Fibroblast of lung (primary cell): ENCODE measurements around the gene GON7. TPM values are rescaled to one million over a fixed set of nuclear protein-coding genes. Genes with fewer than 3 reads are reported as not detected.

Experiments
- DNase-seq, 2 donors: peaks; one replicate each; pipeline versions ENCODE4 v3.0.0 to v3.0.0-alpha.2; 2010; ENCODE audit warnings: low read depth in 2 of 2
- H2AFZ ChIP-seq: 2 replicates; pipeline ENCODE4 v1.5.1; 2012; ENCODE audit warnings: low read length, control low read depth, inconsistent platforms
- H3K27ac ChIP-seq: 2 replicates; pipeline ENCODE4 v1.5.1; 2011; ENCODE audit warnings: low read length, control low read depth; ENCODE audit not compliant: insufficient read depth
- H3K27me3 ChIP-seq: 2 replicates; pipeline ENCODE4 v1.5.1; 2011; ENCODE audit warnings: mild to moderate bottlenecking, low read length; ENCODE audit not compliant: control insufficient read depth, insufficient read depth
- H3K36me3 ChIP-seq: 2 replicates; pipeline ENCODE4 v1.5.1; 2011; ENCODE audit warnings: low read length; ENCODE audit not compliant: control insufficient read depth, insufficient read depth
- H3K4me1 ChIP-seq: 2 replicates; pipeline ENCODE4 v1.5.1; 2011; ENCODE audit warnings: low read length; ENCODE audit not compliant: control insufficient read depth, insufficient read depth; ENCODE audit errors: extremely low read depth
- H3K4me2 ChIP-seq: 2 replicates; pipeline ENCODE4 v1.5.1; 2011; ENCODE audit warnings: low read length, control low read depth; ENCODE audit not compliant: insufficient read depth; ENCODE audit errors: extremely low read depth
- H3K4me3 ChIP-seq, 4 experiments: fragments of 200-600 bp in 1 of 4; sonication (generic) in 1 of 4; replicated peaks in 1 of 4; 2 replicates each; pipeline ENCODE4 v1.5.1; 2011 to 2016; ENCODE audit warnings: low read length in 4 of 4, low read depth in 3 of 4, mild to moderate bottlenecking in 3 of 4, control low read depth in 2 of 4, inconsistent platforms in 1 of 4, mixed read lengths in 1 of 4; ENCODE audit not compliant: insufficient read depth in 1 of 4; ENCODE audit errors: control extremely low read depth in 1 of 4
- H3K79me2 ChIP-seq: 2 replicates; pipeline ENCODE4 v1.5.1; 2012; ENCODE audit warnings: mild to moderate bottlenecking, low read length, inconsistent platforms; ENCODE audit not compliant: control insufficient read depth, insufficient read depth
- H3K9ac ChIP-seq: 2 replicates; pipeline ENCODE4 v1.5.1; 2011; ENCODE audit warnings: mild to moderate bottlenecking, low read length, control low read depth; ENCODE audit not compliant: insufficient read depth
- H3K9me3 ChIP-seq: 2 replicates; pipeline ENCODE4 v1.5.1; 2012; ENCODE audit warnings: low read depth, low read length; ENCODE audit not compliant: control insufficient read depth, insufficient read depth
- H4K20me1 ChIP-seq: 2 replicates; pipeline ENCODE4 v1.5.1; 2011; ENCODE audit warnings: low read length; ENCODE audit not compliant: control insufficient read depth, insufficient read depth; ENCODE audit errors: extremely low read depth
- EZH2 ChIP-seq: IDR thresholded peaks from 2 replicates; pipeline ENCODE4 v1.5.1; 2012; ENCODE audit warnings: low read length, control low read depth, mild to moderate bottlenecking; ENCODE audit errors: missing control alignments
- polyA plus RNA-seq, 2 donors: library from polyadenylated mRNA; depleted of rRNA in 1 of 2; stranded (reverse) in 1 of 2; unstranded in 1 of 2; fragments of >200 nt; gene quantifications; 2 replicates each; pipeline ENCODE4 v1.2.1, GENCODE V29; 2011 to 2012; ENCODE audit warnings: missing spikeins in 1 of 2
- total RNA-seq: library from RNA; depleted of rRNA; stranded (reverse); fragments of >200 nt; gene quantifications from 2 replicates; pipeline ENCODE4 v1.2.1, GENCODE V29; 2014
- TF ChIP-seq, protein P1 (sequence below), 2 donors: IDR thresholded peaks in 1 of 2; conservative IDR thresholded peaks in 1 of 2; 1 replicate in 1 of 2; 2 replicates in 1 of 2; pipeline ENCODE4 v1.5.1; 2011 to 2012; ENCODE audit warnings: low read length in 2 of 2, control low read depth in 1 of 2, inconsistent platforms in 1 of 2, low read depth in 1 of 2, mild to moderate bottlenecking in 1 of 2

The GON7 gene
- total and polyA plus RNA-seq, 2 donors (not counting 1 experiment from before 2014, with no cell fraction given), result 13.1 to 17.2 TPM

DNA sequence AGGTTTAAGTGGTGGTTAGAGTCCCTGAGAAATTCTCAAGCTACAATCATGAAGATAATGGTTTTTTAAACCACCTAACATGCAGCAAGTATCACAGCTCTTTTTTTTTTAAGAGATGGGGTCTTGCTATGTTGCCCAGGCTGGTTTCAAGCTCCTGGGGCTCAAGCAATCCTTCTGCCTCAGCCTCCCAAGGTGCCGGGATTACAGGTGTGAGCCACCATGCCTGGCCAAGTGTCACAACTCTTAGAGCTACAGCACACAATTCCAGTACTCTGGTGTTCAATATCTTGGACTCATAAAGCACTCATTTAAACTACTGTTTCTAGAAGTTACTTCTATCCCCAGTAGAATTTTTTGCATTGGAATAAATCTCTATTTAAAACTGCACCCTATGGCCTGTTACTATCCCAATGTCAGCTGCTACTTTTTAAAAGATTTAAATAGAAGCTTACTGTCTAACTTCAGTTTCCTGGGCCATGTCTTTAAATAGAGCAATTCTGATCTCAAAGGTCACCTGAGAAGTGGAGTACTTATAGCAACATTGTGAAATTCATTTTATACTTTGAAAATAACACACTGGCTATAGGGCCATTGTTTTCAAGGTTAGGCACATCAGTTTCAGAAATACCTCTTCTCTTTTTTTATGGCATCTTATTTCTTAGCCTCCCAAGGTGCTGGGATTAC is 11.4 kb downstream of the GON7 start:
- H3K27me3 ChIP-seq, result no peaks in the 10 kb centered on the region
- H4K20me1 ChIP-seq, result no peaks in the 10 kb centered on the region
- H3K4me1 ChIP-seq, result no peaks in the 10 kb centered on the region
- H3K36me3 ChIP-seq, result no peaks in the 10 kb centered on the region
- no peaks in the 10 kb centered on the region for H3K79me2 ChIP-seq
- TF ChIP-seq, protein P1, sequence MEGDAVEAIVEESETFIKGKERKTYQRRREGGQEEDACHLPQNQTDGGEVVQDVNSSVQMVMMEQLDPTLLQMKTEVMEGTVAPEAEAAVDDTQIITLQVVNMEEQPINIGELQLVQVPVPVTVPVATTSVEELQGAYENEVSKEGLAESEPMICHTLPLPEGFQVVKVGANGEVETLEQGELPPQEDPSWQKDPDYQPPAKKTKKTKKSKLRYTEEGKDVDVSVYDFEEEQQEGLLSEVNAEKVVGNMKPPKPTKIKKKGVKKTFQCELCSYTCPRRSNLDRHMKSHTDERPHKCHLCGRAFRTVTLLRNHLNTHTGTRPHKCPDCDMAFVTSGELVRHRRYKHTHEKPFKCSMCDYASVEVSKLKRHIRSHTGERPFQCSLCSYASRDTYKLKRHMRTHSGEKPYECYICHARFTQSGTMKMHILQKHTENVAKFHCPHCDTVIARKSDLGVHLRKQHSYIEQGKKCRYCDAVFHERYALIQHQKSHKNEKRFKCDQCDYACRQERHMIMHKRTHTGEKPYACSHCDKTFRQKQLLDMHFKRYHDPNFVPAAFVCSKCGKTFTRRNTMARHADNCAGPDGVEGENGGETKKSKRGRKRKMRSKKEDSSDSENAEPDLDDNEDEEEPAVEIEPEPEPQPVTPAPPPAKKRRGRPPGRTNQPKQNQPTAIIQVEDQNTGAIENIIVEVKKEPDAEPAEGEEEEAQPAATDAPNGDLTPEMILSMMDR (conservative IDR thresholded peaks at IDR 0.05 in 1 of 2, IDR thresholded peaks at IDR 0.05 in 1 of 2; ENCODE audit: low read depth in 1 of 2, low read length in 2 of 2), result no peak
- no peak for TF ChIP-seq EZH2
- H3K27ac ChIP-seq, result no peak overlapping the region
- no peak overlapping the region for H3K4me2 ChIP-seq
- H3K9ac ChIP-seq, result no peak overlapping the region
- DNase-seq, result no peak
- no peaks in the 10 kb centered on the region for H3K9me3 ChIP-seq
- H3K4me3 ChIP-seq, result no peak overlapping the region
- no peak overlapping the region for H2AFZ ChIP-seq

DNA sequence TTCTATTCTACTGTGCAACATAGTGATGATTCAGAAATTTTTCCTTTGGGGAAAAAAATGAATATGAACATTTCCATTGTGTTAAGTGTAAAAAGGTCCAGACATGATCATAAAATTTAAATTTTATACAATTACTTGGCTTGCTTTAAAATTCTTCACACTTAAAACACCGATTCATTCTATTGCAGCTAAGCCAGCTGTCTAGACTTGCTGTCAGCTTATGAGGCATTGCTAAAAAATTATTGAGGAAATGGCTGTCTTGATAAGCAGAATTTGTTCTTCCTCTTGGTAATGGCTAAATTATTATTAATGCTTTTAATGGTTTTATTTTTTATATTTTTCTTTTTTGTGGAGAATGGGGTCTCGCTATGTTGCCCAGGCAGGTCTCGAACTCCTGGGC is 19.9 kb downstream of the GON7 start:
- no peaks in the 10 kb centered on the region for H3K4me1 ChIP-seq
- H3K4me2 ChIP-seq, result no peak overlapping the region

DNA sequence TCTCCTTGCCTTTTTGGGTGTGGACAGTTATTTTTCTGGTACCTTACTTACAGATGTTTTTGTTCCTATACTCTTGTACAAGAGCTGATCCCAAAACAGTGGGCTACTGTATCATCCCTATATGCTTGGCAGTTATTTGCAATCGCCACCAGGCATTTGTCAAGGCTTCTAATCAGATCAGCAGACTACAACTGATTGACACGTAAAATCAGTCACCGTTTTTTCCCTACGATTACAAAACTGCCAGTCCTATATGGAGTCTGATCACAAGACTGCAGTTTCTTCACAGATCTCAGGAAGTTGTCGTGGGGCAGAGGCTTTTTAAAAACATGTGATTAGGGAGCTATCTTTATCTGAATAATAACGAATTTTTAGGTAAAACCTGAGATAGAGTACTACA is 20.4 kb downstream of the GON7 start:
- Histone ChIP-seq H3K9ac (peak overlapping the region; percentile 16), H3K4me3 (no peak overlapping the region), H4K20me1 (no peaks in the 10 kb centered on the region), H3K9me3 (no peaks in the 10 kb centered on the region), H3K4me2 (no peak overlapping the region), H3K79me2 (peaks cover 10% of the 10 kb centered on the region), H3K27me3 (no peaks in the 10 kb centered on the region), H3K27ac (no peak overlapping the region), H3K36me3 (no peaks in the 10 kb centered on the region), H3K4me1 (no peaks in the 10 kb centered on the region), H2AFZ (no peak overlapping the region)
- TF ChIP-seq EZH2, result no peak
- TF ChIP-seq, protein P1 (conservative IDR thresholded peaks at IDR 0.05 in 1 of 2, IDR thresholded peaks at IDR 0.05 in 1 of 2; ENCODE audit: low read depth in 1 of 2, low read length in 2 of 2), result no peak
- no peak for DNase-seq

More for the DNA sequence above, 19.9 kb downstream of the GON7 start:
- Histone ChIP-seq H3K9ac (no peak overlapping the region), H3K36me3 (no peaks in the 10 kb centered on the region), H3K27me3 (no peaks in the 10 kb centered on the region), H4K20me1 (no peaks in the 10 kb centered on the region), H3K79me2 (peaks cover 10% of the 10 kb centered on the region), H3K4me3 (no peak overlapping the region), H2AFZ (no peak overlapping the region), H3K27ac (no peak overlapping the region), H3K9me3 (no peaks in the 10 kb centered on the region)
- no peak for DNase-seq
- TF ChIP-seq, protein P1 (conservative IDR thresholded peaks at IDR 0.05 in 1 of 2, IDR thresholded peaks at IDR 0.05 in 1 of 2; ENCODE audit: low read depth in 1 of 2, low read length in 2 of 2), result no peak
- TF ChIP-seq EZH2, result no peak
